GM15510 (cell line): ENCODE measurements around the gene FOXN3.

Experiments used
- POLR2A ChIP-seq: IDR thresholded peaks from 3 replicates; pipeline ENCODE4 v1.6.1; 2011; ENCODE audit warnings: borderline replicate concordance; ENCODE audit not compliant: insufficient read length; ENCODE audit errors: extremely low read depth

The FOXN3 gene

GRCh38 chr14:89443042-89443629, 26.1 kb upstream of the FOXN3 start:
- TF ChIP-seq POLR2A = no peak

GRCh38 chr14:89442280-89442679, 25.2 kb upstream of the FOXN3 start:
- TF ChIP-seq POLR2A = no peak

- no peak for TF ChIP-seq POLR2A
These were observed 24.2 kb upstream of the FOXN3 start for GRCh38 chr14:89440986-89441909.

- TF ChIP-seq POLR2A = no peak
These were observed 19.0 kb upstream of the FOXN3 start for GRCh38 chr14:89435892-89436656.

GRCh38 chr14:89435492-89435891, 18.5 kb upstream of the FOXN3 start:
- no peak for TF ChIP-seq POLR2A

GRCh38 chr14:89432226-89432625, 15.2 kb upstream of the FOXN3 start:
- TF ChIP-seq POLR2A = no peak

GRCh38 chr14:89430391-89431236, 13.6 kb upstream of the FOXN3 start:
- no peak for TF ChIP-seq POLR2A

- TF ChIP-seq POLR2A = no peak
These were observed 12.5 kb upstream of the FOXN3 start for GRCh38 chr14:89429199-89430181.

GRCh38 chr14:89428546-89429198, 11.6 kb upstream of the FOXN3 start:
- no peak for TF ChIP-seq POLR2A

- TF ChIP-seq POLR2A = no peak
These were observed 11.1 kb upstream of the FOXN3 start for GRCh38 chr14:89428173-89428523.

- TF ChIP-seq POLR2A = no peak
These were observed 10.6 kb upstream of the FOXN3 start for GRCh38 chr14:89427426-89428172.

- no peak for TF ChIP-seq POLR2A
These were observed 8.9 kb upstream of the FOXN3 start for GRCh38 chr14:89425931-89426330.
